Choroid plexus epithelial cell (primary cell): ENCODE data around the gene CACNA1D.

Source experiments
- DNase-seq: peaks from one replicate; pipeline ENCODE4 v3.0.0-alpha.2; 2010; ENCODE audit warnings: low read depth
- H3K4me3 ChIP-seq: 2 replicates; pipeline ENCODE4 v1.5.1; 2011; ENCODE audit warnings: low read depth, mild to moderate bottlenecking, control low read depth, low read length, moderate library complexity
- CTCF ChIP-seq: conservative IDR thresholded peaks from 2 replicates; pipeline ENCODE4 v1.5.1; 2011; ENCODE audit warnings: low read depth, mild to moderate bottlenecking, control low read depth, inconsistent platforms, low read length, moderate library complexity

CACNA1D gene

GRCh38 chr3:53716998-53717397 is 222.6 kb downstream of the CACNA1D start:
- no peak for TF ChIP-seq CTCF
- H3K4me3 ChIP-seq: no peak overlapping the region
- DNase-seq: no peak

- no peak for DNase-seq
- no peak overlapping the region for H3K4me3 ChIP-seq
Measured at GRCh38 chr3:53718462-53718861, 224.1 kb downstream of the CACNA1D start.

GRCh38 chr3:53719796-53720195 is 225.4 kb downstream of the CACNA1D start:
- no peak overlapping the region for H3K4me3 ChIP-seq
- DNase-seq: no peak
- TF ChIP-seq CTCF: no peak

More at GRCh38 chr3:53718462-53718861, 224.1 kb downstream of the CACNA1D start:
- TF ChIP-seq CTCF: no peak

- DNase-seq: no peak
- H3K4me3 ChIP-seq: no peak overlapping the region
- peak; percentile 19 for TF ChIP-seq CTCF
Measured at GRCh38 chr3:53721187-53722119, 227.0 kb downstream of the CACNA1D start.

- no peak for DNase-seq
- no peak overlapping the region for H3K4me3 ChIP-seq
- TF ChIP-seq CTCF: no peak
Measured at GRCh38 chr3:53724566-53724965, 230.2 kb downstream of the CACNA1D start.

GRCh38 chr3:53725387-53725995 is 231.1 kb downstream of the CACNA1D start:
- DNase-seq: no peak
- no peak for TF ChIP-seq CTCF
- no peak overlapping the region for H3K4me3 ChIP-seq
